Measurements from ENCODE around the gene FNDC8.

FNDC8 gene

GRCh38 chr17:35119370-35120165 is 1.8 kb upstream of the FNDC8 start, which contains the start of gene RAD51D:
TSS of gene RAD51D (minus strand) at chr17:35119860. CDS start at chr17:35119613, 247 bp downstream.
- ChIA-PET POLR2A (interaction anchor here (0.9 kb wide), 1 partner anchor 30 kb away, joined by 3 read pairs; no protein-coding TSS in a partner anchor), CTCF (interaction anchor here (0.6 to 7.2 kb wide), 51 partner anchors 8 to 758 kb away, joined by 3 to 155 read pairs (median 4); partner anchors contain the start of genes NLE1 and RFFL)
- peak; percentile 94 for DNase-seq (ENCODE audit: extremely low spot score)

GRCh38 chr17:35127751-35128514 is 6.5 kb downstream of the FNDC8 start:
- TF ChIP-seq CTCF (IDR thresholded peaks at IDR 0.05; ENCODE audit: control extremely low read depth, extremely low read depth, low read depth, missing control alignments): no peak
- DNase-seq (ENCODE audit: extremely low spot score): no peak
- ChIA-PET CTCF (interaction anchor here (0.8 to 4.4 kb wide), 6 partner anchors 9 to 708 kb away, joined by 3 to 29 read pairs (median 5); partner anchors contain the start of gene RAD51D), POLR2A (no interaction called here)

More at GRCh38 chr17:35119370-35120165, 1.8 kb upstream of the FNDC8 start, which contains the start of gene RAD51D:
- TF ChIP-seq CTCF (IDR thresholded peaks at IDR 0.05; ENCODE audit: control extremely low read depth, extremely low read depth, low read depth, missing control alignments): peak; percentile 90

GRCh38 chr17:35129154-35129972 is 7.9 kb downstream of the FNDC8 start:
- ChIA-PET POLR2A (no interaction called here), CTCF (interaction anchor here (1.1 to 4.4 kb wide), 3 partner anchors 10 to 14 kb away, joined by 4 to 29 read pairs (median 10); partner anchors contain the start of gene RAD51D)
- TF ChIP-seq CTCF (IDR thresholded peaks at IDR 0.05; ENCODE audit: control extremely low read depth, extremely low read depth, low read depth, missing control alignments): no peak
- DNase-seq (ENCODE audit: extremely low spot score): no peak

GRCh38 chr17:35129973-35130351 is 8.5 kb downstream of the FNDC8 start:
- ChIA-PET CTCF (interaction anchor here (1.0 to 4.4 kb wide), 5 partner anchors 9 to 40 kb away, joined by 3 to 29 read pairs (median 7); partner anchors contain the start of genes NLE1 and RAD51D), POLR2A (no interaction called here)
- no peak for DNase-seq (ENCODE audit: extremely low spot score)
- TF ChIP-seq CTCF (IDR thresholded peaks at IDR 0.05; ENCODE audit: control extremely low read depth, extremely low read depth, low read depth, missing control alignments): no peak

GRCh38 chr17:35130392-35130791 is 9.0 kb downstream of the FNDC8 start:
- POLR2A ChIA-PET: no interaction called here
- TF ChIP-seq CTCF (IDR thresholded peaks at IDR 0.05; ENCODE audit: control extremely low read depth, extremely low read depth, low read depth, missing control alignments): no peak
- DNase-seq (ENCODE audit: extremely low spot score): no peak
- CTCF ChIA-PET: interaction anchor here (1.0 to 4.4 kb wide), 6 partner anchors 8 to 132 kb away, joined by 3 to 29 read pairs (median 5); partner anchors contain the start of genes FNDC8, NLE1 and RAD51D

Data from GM10248 (cell line).